Measurements from ENCODE around the gene AACS. TPM values are rescaled to one million over a fixed set of nuclear protein-coding genes. Genes with fewer than 3 reads are reported as not detected.
"Not testable (repeated sequence)": the region's sequence is repeated elsewhere in the genome, so short reads cannot be mapped to it uniquely, and the experiment has no call there.

The AACS gene
- total RNA-seq, 1 donor, result 3.8 TPM

GRCh38 chr12:125092872-125093680, 27.8 kb downstream of the AACS start:
- H3K4me3 ChIP-seq (ENCODE audit: low read length), result no peak overlapping the region
- H3K9me3 ChIP-seq (ENCODE audit: low read depth, low read length), result no peaks in the 10 kb centered on the region
- H3K27me3 ChIP-seq (ENCODE audit: insufficient read depth, low read length), result no peaks in the 10 kb centered on the region
- no peaks in the 10 kb centered on the region for H3K4me1 ChIP-seq (ENCODE audit: insufficient read depth, low read length)

DNA sequence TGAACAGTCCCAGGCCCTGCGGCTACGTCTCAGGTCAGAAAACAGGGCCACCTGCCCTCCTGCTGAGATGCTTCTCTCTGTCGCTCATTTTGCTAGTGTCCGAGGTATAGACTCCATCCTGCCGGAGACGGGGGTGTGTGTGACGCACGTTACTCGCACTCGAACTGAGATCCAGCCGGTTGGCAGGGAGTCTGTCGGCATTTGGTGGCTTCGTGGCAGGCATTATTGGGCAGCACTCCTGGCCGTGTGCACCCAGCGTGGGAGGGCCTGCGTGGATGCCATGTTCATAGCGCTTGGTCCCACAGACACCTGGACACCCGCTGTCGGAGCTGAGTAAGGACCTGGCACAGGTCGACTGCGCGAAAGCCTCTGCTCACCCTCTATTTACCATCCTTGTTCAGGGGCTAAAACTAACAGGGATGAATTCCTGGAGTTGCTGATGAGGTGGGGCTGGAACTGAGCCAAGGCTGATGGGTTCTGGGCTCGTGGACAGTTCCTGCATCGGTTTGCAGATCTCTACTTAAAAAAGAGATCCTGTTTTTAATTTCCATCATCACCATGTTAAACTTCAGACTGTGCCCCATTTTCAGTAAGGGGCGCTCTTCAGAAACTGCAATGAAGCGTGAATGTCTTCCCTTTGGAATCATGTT, 28.6 kb downstream of the AACS start:
- Histone ChIP-seq H3K27me3 (ENCODE audit: insufficient read depth, low read length) (no peaks in the 10 kb centered on the region), H3K4me3 (ENCODE audit: low read length) (no peak overlapping the region), H3K9me3 (ENCODE audit: low read depth, low read length) (no peaks in the 10 kb centered on the region), H3K4me1 (ENCODE audit: insufficient read depth, low read length) (no peaks in the 10 kb centered on the region)

- H3K4me1 ChIP-seq (ENCODE audit: insufficient read depth, low read length), result no peaks in the 10 kb centered on the region
These were observed 31.7 kb downstream of the AACS start for GRCh38 chr12:125096894-125097293.

GRCh38 chr12:125097427-125097826, 32.2 kb downstream of the AACS start:
- no peaks in the 10 kb centered on the region for H3K27me3 ChIP-seq (ENCODE audit: insufficient read depth, low read length)
- H3K4me1 ChIP-seq (ENCODE audit: insufficient read depth, low read length), result no peaks in the 10 kb centered on the region
- no peaks in the 10 kb centered on the region for H3K9me3 ChIP-seq (ENCODE audit: low read depth, low read length)
- H3K4me3 ChIP-seq (ENCODE audit: low read length), result no peak overlapping the region

More at GRCh38 chr12:125096894-125097293, 31.7 kb downstream of the AACS start:
- no peaks in the 10 kb centered on the region for H3K9me3 ChIP-seq (ENCODE audit: low read depth, low read length)
- H3K27me3 ChIP-seq (ENCODE audit: insufficient read depth, low read length), result no peaks in the 10 kb centered on the region
- H3K4me3 ChIP-seq (ENCODE audit: low read length), result no peak overlapping the region

DNA sequence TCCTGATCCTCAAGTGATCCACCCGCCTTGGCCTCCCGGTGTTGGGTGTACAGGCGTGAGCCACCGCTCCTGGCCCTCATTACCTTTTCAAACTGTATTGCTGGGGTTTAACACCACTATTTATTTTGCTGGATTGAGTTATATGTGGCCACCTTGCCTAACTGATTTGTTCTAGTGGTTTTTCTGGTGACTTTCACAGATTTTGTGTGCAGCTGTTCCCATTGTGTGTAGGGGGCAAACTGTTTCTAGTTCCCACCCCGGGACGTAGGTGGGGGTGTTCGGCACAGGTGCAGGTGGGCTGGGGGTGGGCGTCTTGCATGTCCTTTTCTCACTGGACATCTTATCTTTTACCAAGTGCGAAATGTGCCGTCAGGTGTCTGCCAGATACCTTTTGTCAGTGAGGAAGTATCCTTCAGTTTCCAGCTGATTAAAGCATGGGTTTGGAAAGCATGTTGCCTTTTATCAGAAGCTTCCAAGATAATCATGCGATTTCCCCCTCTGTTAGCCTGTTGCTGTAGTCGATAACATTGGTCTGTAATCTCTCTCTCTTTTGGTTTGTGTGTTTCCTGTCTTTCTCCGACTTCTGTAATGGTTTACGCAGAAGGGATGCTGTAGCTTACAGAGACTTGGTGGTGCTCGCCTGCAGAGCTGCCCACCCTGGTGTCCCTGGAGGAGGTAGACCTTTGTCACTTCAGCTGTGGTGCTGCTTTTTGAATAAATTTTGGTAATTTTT, 33.6 kb downstream of the AACS start:
- Histone ChIP-seq H3K27me3 (ENCODE audit: insufficient read depth, low read length) (no peaks in the 10 kb centered on the region), H3K9me3 (ENCODE audit: low read depth, low read length) (no peaks in the 10 kb centered on the region), H3K4me1 (ENCODE audit: insufficient read depth, low read length) (no peaks in the 10 kb centered on the region), H3K4me3 (ENCODE audit: low read length) (no peak overlapping the region)

DNA sequence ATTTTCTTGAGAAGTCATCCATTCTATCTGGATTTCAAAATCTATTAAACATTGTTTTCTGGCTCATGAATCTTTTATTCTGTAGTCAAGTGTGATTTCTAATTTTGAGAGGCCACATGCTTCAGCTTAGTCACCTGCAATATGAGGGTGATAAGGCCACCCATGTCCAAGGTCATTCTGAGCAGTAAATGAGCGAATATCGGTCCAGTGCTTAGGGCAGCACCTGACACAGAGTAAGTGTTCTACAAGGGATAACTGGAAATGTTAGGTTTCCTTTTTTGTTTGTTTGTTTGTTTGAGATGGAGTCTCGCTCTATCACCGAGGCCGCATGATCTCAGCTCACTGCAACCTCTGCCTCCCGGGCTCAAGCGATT, 34.2 kb downstream of the AACS start:
- Histone ChIP-seq H3K4me3 (ENCODE audit: low read length) (no peak overlapping the region), H3K27me3 (ENCODE audit: insufficient read depth, low read length) (no peaks in the 10 kb centered on the region), H3K4me1 (ENCODE audit: insufficient read depth, low read length) (no peaks in the 10 kb centered on the region), H3K9me3 (ENCODE audit: low read depth, low read length) (no peaks in the 10 kb centered on the region)

- H3K4me3 ChIP-seq (ENCODE audit: low read length), result no peak overlapping the region
- H3K4me1 ChIP-seq (ENCODE audit: insufficient read depth, low read length), result no peaks in the 10 kb centered on the region
- H3K9me3 ChIP-seq (ENCODE audit: low read depth, low read length), result no peaks in the 10 kb centered on the region
- H3K27me3 ChIP-seq (ENCODE audit: insufficient read depth, low read length), result no peaks in the 10 kb centered on the region
These were observed 35.6 kb downstream of the AACS start for GRCh38 chr12:125100551-125101434.

GRCh38 chr12:125104982-125105381, 39.7 kb downstream of the AACS start:
- no peak overlapping the region for H3K4me3 ChIP-seq (ENCODE audit: low read length)
- H3K4me1 ChIP-seq (ENCODE audit: insufficient read depth, low read length), result no peaks in the 10 kb centered on the region
- no peaks in the 10 kb centered on the region for H3K27me3 ChIP-seq (ENCODE audit: insufficient read depth, low read length)
- H3K9me3 ChIP-seq (ENCODE audit: low read depth, low read length), result no peaks in the 10 kb centered on the region

- no peak overlapping the region for H3K4me3 ChIP-seq (ENCODE audit: low read length)
- no peaks in the 10 kb centered on the region for H3K27me3 ChIP-seq (ENCODE audit: insufficient read depth, low read length)
- H3K9me3 ChIP-seq (ENCODE audit: low read depth, low read length), result no peaks in the 10 kb centered on the region
- no peaks in the 10 kb centered on the region for H3K4me1 ChIP-seq (ENCODE audit: insufficient read depth, low read length)
These were observed 40.4 kb downstream of the AACS start for GRCh38 chr12:125105600-125105999.

DNA sequence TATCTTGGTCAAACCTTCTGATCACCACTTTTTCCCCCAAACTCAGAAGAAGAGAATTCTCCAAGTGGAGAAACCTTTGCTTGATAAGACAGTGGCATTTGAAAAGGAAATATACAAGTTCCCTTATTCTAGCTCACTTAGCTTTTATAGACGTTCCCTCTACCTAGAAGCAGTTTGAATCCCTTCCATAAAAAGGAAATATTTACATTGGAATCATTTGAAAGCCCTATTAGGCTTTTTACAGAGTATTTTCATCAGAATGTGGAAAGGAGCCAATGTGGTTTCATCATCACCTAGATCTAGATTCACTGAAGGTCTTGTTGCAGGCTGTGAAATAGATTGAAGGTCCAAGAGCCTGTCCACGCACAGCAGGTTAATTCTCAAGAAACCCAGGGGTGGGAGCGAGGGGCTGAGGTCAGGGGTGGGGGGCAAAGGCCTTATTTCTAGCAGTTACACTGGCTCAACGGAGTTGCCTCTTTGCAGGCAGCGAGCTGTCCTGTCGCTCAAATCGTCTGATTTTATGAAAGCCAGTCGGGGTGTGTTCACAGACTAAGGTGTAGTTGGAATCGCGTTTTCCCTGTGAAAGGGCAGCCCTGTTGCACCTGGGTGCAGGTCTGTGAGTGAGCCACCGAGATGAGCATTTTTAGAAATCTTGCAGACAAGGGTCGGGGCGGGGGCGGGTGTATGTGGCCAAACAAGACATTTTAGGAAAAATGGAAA, 45.6 kb downstream of the AACS start:
- H3K27me3 ChIP-seq (ENCODE audit: insufficient read depth, low read length), result no peaks in the 10 kb centered on the region
- H3K4me3 ChIP-seq (ENCODE audit: low read length), result no peak overlapping the region
- no peaks in the 10 kb centered on the region for H3K9me3 ChIP-seq (ENCODE audit: low read depth, low read length)
- H3K4me1 ChIP-seq (ENCODE audit: insufficient read depth, low read length), result no peaks in the 10 kb centered on the region

- H3K9me3 ChIP-seq (ENCODE audit: low read depth, low read length), result no peaks in the 10 kb centered on the region
- no peaks in the 10 kb centered on the region for H3K27me3 ChIP-seq (ENCODE audit: insufficient read depth, low read length)
- no peak overlapping the region for H3K4me3 ChIP-seq (ENCODE audit: low read length)
- no peaks in the 10 kb centered on the region for H3K4me1 ChIP-seq (ENCODE audit: insufficient read depth, low read length)
These were observed 46.2 kb downstream of the AACS start for GRCh38 chr12:125111403-125111802.

DNA sequence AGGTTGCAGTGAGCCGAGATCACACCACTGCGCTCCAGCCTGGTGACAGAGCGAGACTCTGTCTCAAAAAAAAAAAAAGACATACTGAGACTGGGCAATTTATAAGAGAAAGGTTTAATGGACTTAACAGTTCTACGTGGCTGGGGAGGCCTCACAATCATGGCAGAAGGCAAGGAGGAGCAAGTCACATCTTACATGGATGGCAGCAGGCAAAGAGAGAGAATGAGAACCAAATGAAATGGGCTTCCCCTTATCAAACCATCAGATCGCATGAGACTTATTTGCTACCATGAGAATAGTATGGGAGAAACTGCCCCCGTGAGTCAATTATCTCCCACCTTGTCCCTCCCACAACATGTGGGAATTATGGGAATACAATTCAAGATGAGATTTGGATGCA, 47.4 kb downstream of the AACS start:
- not testable (repeated sequence) for H3K9me3 ChIP-seq (ENCODE audit: low read depth, low read length); H3K4me3 ChIP-seq (ENCODE audit: low read length); H3K4me1 ChIP-seq (ENCODE audit: insufficient read depth, low read length); H3K27me3 ChIP-seq (ENCODE audit: insufficient read depth, low read length)

DNA sequence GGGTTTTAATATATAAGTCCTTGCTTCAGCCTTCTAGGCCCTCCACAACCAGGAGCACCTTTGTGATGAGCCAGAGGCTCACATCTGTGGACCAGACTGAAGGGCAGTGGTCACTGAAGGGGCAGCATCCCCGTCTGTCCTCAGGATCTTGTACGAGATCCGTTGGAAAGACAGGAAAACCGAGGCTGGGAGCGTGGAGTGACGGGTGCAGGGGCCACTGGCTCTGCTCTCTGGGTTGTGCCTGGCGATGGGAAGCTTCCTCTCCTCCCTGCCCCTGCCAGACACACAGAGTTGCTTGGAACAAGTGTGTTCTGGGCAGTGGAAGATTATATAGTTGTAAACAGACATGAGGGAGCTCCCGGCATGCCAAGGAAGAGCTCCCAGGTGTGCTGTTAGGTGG, 48.0 kb downstream of the AACS start:
- H3K4me3 ChIP-seq (ENCODE audit: low read length), result no peak overlapping the region
- no peaks in the 10 kb centered on the region for H3K27me3 ChIP-seq (ENCODE audit: insufficient read depth, low read length)
- no peaks in the 10 kb centered on the region for H3K9me3 ChIP-seq (ENCODE audit: low read depth, low read length)
- H3K4me1 ChIP-seq (ENCODE audit: insufficient read depth, low read length), result no peaks in the 10 kb centered on the region

DNA sequence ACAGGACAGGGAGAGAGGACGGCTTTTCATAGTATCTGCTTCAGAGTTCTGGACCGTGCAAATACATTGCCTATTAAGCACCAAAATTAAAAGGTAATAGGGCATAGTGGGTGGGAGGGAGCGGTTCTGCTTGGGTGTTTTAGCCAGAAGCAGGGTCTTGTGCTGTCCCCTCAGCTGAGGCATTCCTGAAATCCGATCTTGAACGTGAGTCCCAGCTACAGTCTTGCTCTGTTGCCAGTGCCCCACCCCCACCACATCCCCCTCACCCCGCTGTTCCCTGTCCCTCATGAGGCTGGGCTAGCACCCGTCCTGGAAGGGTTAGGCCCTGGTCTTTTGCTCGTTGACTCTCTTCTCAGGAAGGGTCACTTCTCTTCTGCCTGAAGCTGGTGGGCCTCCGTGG, 48.6 kb downstream of the AACS start:
- H3K4me1 ChIP-seq (ENCODE audit: insufficient read depth, low read length), result no peaks in the 10 kb centered on the region
- H3K27me3 ChIP-seq (ENCODE audit: insufficient read depth, low read length), result no peaks in the 10 kb centered on the region
- H3K9me3 ChIP-seq (ENCODE audit: low read depth, low read length), result no peaks in the 10 kb centered on the region
- no peak overlapping the region for H3K4me3 ChIP-seq (ENCODE audit: low read length)
